Hematopoietic multipotent progenitor cell treated with erythropoietin and hydrocortisone succinate and interleukin-3 and kit ligand, for 17 days (in vitro differentiated cells): ENCODE measurements around the gene NEURL4.

Experiments
- DNase-seq: peaks from one replicate; pipeline ENCODE4 v3.0.0-alpha.2; 2015; ENCODE audit warnings: low spot score

Gene NEURL4

GRCh38 chr17:7304179-7304578, 25.0 kb downstream of the NEURL4 start:
- DNase-seq: no peak

DNA sequence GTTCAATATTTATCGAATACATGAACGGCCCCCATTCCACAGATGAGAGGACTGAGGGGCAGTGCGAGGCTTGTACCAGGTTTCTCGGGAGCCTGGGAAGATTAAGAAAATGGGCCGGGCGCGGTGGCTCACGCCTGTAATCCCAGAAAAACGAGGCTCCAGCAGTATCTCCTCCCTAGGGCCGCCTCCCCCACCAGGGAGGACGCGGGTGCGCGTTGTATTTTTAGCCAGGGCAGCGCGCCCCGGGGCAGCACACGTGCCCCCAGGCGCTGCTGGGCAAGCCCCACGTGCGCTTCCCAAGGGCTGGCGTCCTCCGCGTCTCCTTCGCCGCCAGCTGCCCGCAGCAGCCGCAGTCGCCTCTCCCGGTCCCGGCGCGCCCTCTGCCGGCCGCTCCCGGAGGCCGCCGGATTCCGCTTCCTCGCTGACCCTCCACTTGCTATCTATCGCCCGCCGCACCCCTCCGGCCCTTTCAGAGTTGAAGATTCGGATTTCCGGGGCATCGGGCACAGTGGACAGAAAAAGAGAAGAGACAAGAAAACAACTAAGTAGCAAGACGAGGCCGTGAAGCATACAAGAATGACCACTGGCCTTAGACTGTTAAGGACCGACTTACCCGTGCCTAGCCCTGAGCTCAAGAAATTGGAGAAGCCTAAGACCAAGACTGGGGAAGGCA, 32.8 kb downstream of the NEURL4 start:
- DNase-seq: peak; percentile 85

DNA sequence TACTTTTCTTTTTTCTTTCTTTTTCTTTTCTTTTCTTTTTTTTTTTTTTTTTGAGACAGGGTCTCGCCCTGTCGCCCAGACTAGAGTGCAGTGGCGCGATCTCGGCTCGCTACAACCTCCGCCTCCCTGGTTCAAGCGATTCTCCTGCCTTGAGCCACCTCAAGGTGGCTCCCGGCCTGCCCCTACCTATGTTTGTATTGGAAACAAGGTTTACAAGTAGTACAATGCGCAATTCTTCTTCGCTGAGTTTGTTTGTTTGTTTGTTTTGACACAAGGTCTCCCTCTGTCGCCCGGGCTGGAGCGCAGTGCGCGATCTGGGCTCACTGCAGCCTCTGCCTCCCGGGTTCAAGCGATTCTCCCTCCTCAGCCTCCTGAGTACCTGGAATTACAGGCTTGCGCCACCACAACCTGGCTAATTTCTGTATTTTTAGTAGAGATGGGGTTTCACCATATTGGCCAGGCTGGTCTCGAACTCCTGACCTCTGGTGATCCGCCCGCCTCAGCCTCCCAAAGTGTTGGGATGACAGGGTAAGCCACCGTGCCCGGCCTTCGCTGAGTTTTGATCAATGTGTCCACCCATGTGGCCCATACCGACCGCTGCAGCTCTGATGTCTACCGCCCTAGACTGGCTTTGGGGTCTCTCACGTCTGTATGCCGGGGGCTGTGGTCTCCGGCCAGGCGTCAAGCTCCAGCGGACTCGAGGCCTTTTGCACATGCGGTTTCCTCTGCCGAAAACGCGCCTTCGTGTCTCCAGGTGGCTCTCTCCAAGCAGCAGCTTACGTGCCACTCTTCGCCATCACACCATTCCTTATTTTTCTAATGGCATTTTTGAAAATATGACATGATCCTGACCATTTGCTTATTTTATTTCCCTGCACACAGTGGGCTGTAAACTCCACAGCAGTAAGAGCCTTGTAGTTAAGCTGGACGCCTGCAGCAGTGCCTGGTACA, 33.6 kb downstream of the NEURL4 start:
- DNase-seq: no peak

DNA sequence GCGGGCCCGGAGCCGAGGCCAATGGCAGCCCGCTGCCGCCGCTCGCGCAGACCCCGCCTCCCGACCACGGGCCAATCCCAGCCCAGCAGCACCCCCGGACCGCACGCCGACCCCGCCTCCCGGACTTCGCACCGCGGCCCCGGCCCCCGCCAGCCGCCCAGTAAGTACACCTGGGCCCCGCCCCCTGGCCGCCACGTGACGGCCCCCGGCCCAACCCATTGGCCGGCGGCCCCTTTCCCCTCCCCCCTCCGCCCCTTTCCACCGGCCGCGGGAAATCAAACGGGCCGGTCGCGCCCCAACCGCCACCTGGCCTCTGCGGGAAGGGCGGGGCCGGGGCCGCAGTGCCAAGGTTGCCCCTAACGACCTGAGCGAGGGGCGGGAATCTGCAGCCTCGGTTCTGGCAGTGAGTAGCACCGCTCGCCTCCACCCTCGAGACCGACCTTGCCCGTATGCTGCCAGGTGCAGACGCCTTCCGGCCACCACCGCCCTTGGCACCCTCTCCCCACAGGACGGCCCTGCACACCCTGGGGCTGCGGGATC, 34.5 kb downstream of the NEURL4 start, which contains the start of gene YBX2:
Gene YBX2, minus strand, starts transcription at position 26 of the 540 bp plus-strand sequence. CDS start 139 bp downstream, outside the sequence.
- DNase-seq: peak; percentile 79

GRCh38 chr17:7293816-7294613, 35.1 kb downstream of the NEURL4 start:
- peak; percentile 58 for DNase-seq

DNA sequence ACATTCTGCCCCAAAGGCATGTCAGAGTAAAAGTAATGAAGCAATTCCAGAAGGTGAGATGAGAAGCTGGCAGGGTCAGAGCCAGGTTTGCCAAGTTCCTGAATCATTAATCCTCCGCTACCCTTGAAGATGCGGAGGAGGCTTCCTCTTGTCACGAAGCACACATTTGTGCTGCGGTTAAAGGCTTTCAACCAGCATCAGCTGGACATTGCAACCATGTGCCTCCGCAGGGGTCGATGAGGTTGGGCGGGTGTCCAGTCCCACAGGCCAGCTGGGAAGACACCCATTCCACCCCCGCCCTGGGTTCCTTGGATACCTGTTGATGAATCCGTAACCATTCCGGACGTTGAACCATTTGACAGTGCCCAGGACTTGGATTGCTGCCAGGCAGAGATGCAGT, 36.0 kb downstream of the NEURL4 start:
- no peak for DNase-seq

DNA sequence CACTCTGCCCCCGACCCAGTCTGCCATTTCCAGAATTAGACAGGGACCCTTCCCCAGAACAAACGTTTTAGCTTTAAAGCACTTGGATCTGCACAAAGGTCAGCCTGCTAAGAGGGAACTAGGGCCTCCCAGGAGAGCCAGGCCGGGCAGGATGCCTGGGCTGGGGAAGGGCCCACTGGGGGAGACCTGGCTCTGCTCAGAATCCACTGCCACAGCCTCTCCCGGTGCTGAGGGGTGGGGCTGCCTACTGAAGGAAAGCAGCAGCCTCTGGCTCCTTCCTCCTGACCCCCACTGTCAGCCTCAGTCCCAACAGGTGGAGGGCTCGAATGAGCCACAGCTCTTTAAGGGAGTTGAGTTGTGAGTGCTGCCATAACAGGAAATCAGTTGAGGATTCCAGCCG, 36.4 kb downstream of the NEURL4 start:
- no peak for DNase-seq

GRCh38 chr17:7292194-7292593, 36.9 kb downstream of the NEURL4 start:
- DNase-seq: no peak

DNA sequence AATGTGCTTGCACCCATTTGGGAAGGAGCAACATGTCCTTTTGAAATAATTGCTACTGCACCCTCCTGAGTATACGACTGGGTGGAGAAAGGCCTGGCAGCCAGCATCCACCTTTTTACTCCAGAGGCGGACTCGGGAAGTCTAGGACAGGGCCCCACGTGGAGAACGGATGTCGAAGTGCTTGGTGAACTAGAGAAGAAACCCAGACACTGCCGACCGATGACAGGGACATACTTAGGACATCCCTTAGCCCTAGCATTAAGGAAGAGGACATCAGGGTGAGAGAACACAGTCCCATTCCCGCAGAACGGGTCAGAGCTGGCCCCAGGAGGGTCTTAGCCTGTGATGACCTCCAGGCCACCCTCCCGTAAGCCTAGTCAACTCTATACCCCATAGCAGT, 38.5 kb downstream of the NEURL4 start:
- DNase-seq: no peak

GRCh38 chr17:7290166-7290565, 39.0 kb downstream of the NEURL4 start:
- DNase-seq: no peak

GRCh38 chr17:7289256-7290032, 39.7 kb downstream of the NEURL4 start:
- DNase-seq: no peak

- no peak for DNase-seq
These were observed 43.5 kb downstream of the NEURL4 start for GRCh38 chr17:7285679-7286078.

- no peak for DNase-seq
These were observed 44.2 kb downstream of the NEURL4 start for GRCh38 chr17:7284911-7285310.

- no peak for DNase-seq
These were observed 45.5 kb downstream of the NEURL4 start for GRCh38 chr17:7283471-7284216.

GRCh38 chr17:7282752-7283321, 46.3 kb downstream of the NEURL4 start:
- peak; percentile 90 for DNase-seq

DNA sequence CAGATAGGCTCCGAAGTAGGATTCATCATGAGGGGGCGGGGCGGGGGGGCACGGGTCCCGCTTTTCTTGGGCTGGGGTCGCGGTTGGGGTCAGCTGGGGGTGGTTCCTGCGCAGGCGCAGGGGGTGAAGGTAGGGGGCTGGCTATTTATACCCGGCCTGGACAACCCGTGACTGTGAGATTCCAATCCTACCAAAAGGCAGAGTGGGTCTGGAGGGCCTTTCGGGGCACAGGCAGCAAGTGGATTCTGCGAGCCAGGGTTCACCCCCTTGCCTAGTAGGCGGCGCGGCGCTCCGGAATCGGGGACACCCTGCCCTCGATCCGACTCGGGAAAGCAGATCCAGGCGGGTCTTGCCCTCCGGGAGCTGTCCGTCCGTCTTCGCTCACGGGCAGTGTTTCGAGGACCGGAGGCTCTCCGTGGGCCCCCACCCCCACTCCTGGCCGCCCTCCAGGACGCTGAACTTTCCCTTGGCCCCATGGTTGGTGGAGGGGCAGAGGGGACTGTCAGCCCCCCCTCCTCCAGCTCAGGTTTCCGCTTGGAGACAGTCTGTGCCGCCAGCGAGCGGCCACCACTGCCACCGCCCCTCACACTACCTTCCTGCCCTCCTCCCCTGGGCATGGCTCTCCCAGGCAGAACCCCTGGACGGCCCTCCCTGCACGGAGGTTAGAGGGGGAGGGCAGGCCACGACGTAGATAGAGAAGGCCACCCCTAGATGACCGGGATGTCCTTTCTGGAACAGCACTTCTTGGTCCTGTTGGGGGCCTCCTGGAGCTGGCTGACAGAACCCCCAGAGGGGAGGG, 47.0 kb downstream of the NEURL4 start:
- peak; percentile 60 for DNase-seq

GRCh38 chr17:7281074-7281952, 47.8 kb downstream of the NEURL4 start, which contains the start of gene SLC2A4:
Gene SLC2A4 (plus strand): TSS chr17:7281718. CDS start chr17:7281935, 217 bp downstream.
- peak; percentile 99 for DNase-seq

DNA sequence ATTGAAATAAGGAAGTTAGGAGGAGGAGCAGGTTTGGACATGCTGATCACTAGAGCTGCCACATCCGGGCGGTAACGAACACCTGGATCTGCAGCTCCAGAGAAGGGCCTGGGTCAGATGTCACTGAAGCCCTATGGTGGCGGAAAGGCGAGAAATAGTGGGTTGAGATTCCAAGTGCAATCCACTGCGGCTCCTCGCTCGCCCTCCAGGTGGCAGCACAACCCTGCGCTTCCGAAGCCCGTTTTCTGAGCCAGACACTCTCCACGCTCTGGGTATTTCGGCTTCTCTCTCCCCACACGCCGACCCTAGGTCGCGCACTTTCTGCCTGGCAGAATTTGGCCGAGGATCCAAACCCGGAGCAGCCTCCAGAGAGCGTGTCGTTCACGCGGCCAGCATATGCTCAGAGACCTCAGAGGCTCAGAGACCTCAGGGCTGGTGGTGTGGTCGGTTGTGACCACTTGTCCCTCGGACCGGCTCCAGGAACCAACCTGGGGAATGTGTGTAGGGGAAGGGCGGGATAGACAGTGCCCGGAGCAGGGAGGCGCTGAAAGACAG, 48.5 kb downstream of the NEURL4 start:
- DNase-seq: peak; percentile 89
